Measurements from ENCODE around the gene EIF1B. TPM values are rescaled to one million over a fixed set of nuclear protein-coding genes. Genes with fewer than 3 reads are reported as not detected.

Gene EIF1B
- total RNA-seq, 1 donor from 2014 or later = 18.9 TPM

DNA sequence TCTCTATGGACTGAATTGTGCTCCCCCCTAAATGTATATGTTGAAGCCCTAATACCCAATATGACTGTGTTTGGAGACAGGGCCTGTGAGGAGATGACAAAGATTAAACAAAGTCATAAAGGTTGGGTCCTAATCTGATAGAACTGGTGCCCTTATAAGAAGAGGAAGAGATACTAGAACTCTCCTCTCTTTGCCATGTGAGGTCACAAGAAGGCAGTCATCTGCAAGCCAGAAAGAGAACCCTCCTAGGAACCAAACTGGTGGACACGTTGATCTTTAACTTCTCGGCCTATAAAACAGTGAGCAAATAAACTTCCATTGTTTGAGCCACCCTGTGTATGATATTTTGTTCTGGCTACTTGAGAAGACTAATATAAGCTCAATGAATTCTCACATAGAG, 45.9 kb downstream of the EIF1B start:
- H3K4me3 ChIP-seq = no peak overlapping the region
- no peak for DNase-seq (ENCODE audit: extremely low spot score in 2 of 2)
- H3K9me3 ChIP-seq = no peaks in the 10 kb centered on the region
- no peak overlapping the region for H3K27ac ChIP-seq
- H3K27me3 ChIP-seq = no peaks in the 10 kb centered on the region
- no peaks in the 10 kb centered on the region for H3K36me3 ChIP-seq
- TF ChIP-seq POLR2AphosphoS5 (IDR thresholded peaks at IDR 0.05; ENCODE audit: insufficient read depth in 1 of 2, low read depth in 1 of 2) = no peak
- TF ChIP-seq, protein P1, sequence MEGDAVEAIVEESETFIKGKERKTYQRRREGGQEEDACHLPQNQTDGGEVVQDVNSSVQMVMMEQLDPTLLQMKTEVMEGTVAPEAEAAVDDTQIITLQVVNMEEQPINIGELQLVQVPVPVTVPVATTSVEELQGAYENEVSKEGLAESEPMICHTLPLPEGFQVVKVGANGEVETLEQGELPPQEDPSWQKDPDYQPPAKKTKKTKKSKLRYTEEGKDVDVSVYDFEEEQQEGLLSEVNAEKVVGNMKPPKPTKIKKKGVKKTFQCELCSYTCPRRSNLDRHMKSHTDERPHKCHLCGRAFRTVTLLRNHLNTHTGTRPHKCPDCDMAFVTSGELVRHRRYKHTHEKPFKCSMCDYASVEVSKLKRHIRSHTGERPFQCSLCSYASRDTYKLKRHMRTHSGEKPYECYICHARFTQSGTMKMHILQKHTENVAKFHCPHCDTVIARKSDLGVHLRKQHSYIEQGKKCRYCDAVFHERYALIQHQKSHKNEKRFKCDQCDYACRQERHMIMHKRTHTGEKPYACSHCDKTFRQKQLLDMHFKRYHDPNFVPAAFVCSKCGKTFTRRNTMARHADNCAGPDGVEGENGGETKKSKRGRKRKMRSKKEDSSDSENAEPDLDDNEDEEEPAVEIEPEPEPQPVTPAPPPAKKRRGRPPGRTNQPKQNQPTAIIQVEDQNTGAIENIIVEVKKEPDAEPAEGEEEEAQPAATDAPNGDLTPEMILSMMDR (IDR thresholded peaks at IDR 0.05) = no peak
- no peak for TF ChIP-seq POLR2A (IDR thresholded peaks at IDR 0.05)
- no peaks in the 10 kb centered on the region for H3K4me1 ChIP-seq
- intact Hi-C loops (cut with DNase I) = no loop called here

DNA sequence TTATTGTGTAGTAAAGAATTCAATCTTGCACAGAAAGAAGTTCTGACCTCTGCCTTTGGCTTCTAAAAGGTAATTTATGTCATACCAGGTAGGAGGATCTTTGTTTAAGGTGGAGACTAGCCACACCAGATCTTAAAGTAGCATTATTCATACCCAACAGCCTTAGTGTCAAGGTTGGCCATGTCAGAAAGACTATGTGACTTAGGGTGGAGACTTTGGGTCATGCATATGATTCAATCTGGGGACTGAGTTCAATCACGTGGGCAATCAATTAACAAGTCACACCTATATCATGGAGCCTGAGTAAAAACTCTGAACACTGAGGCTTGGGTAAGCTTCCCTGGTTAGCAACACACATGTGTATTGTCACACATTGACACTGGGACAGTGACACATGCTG, 48.9 kb downstream of the EIF1B start:
- H3K27ac ChIP-seq = no peak overlapping the region
- intact Hi-C loops (cut with DNase I) = no loop called here
- H3K4me3 ChIP-seq = no peak overlapping the region
- H3K4me1 ChIP-seq = no peaks in the 10 kb centered on the region
- no peak for DNase-seq (ENCODE audit: extremely low spot score in 2 of 2)
- H3K9me3 ChIP-seq = no peaks in the 10 kb centered on the region
- H3K27me3 ChIP-seq = no peaks in the 10 kb centered on the region
- TF ChIP-seq POLR2AphosphoS5 (IDR thresholded peaks at IDR 0.05; ENCODE audit: insufficient read depth in 1 of 2, low read depth in 1 of 2) (no peak), POLR2A (IDR thresholded peaks at IDR 0.05) (no peak)
- TF ChIP-seq, protein P1 (IDR thresholded peaks at IDR 0.05) = no peak
- no peaks in the 10 kb centered on the region for H3K36me3 ChIP-seq

Other genes starting within 250 kb of the EIF1B start
- gene ENTPD3, start 77.5 kb downstream of the EIF1B start, total RNA-seq = 3.9 TPM
- 500 TPM for gene RPL14, start 147.6 kb downstream of the EIF1B start, total RNA-seq
- gene ZNF619, start 167.4 kb downstream of the EIF1B start, total RNA-seq = 3.2 TPM
- 1.5 TPM for gene ZNF620, start 196.3 kb downstream of the EIF1B start, total RNA-seq
- 13.3 TPM for gene ZNF621, start 215.3 kb downstream of the EIF1B start, total RNA-seq

All from vagina (tissue), 2 donors.